Mucosa of stomach (tissue), 1 donor: ENCODE results near the gene RGS12.
A peak's percentile ranks its signal among the peaks of the same experiment; 100 is the strongest.

Experiments used
- H3K27me3 ChIP-seq: one replicate; pipeline ENCODE4 v1.7.0; 2013; ENCODE audit warnings: mild to moderate bottlenecking, low read length; ENCODE audit not compliant: control insufficient read depth, insufficient read depth
- H3K36me3 ChIP-seq: one replicate; pipeline ENCODE4 v1.7.0; 2013; ENCODE audit warnings: low read length; ENCODE audit not compliant: control insufficient read depth, insufficient read depth
- H3K4me1 ChIP-seq: one replicate; pipeline ENCODE4 v1.7.0; 2013; ENCODE audit warnings: mild to moderate bottlenecking, low read length; ENCODE audit not compliant: control insufficient read depth, insufficient read depth
- H3K4me3 ChIP-seq: one replicate; pipeline ENCODE4 v1.7.0; 2013; ENCODE audit warnings: low read length
- H3K9ac ChIP-seq: one replicate; pipeline ENCODE4 v1.7.0; 2013; ENCODE audit warnings: mild to moderate bottlenecking, low read length, moderate library complexity
- H3K9me3 ChIP-seq: one replicate; pipeline ENCODE4 v1.7.0; 2013; ENCODE audit warnings: mild to moderate bottlenecking, low read length, moderate library complexity; ENCODE audit not compliant: control insufficient read depth
- donor health status: Pancreatic carcinoma.

RGS12 gene

DNA sequence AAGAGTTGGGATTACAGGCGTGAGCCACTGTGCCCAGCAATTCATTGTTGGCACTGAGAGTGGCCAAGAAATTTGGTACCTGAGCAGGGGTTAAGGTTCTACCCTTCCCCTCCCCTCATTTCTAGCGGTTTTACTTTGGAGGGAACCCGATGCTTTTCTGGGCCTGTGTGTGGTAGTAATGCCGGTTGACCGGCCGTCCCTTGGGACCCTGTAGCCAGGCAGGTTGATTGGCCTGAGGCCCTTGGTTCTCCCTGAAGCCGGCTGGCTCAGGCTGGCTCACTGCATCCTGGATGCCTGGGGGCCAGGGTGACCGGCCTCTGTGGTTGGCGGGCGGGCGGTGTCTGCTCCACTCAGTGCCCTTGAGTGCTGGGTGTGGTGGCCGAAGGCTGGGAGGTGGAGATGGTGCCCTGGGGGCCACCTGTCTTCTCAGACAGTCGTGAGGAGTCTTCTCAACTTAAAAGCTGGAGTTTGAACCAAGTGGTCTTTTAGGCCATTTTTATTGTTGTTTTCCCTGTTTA is 45.6 kb downstream of the RGS12 start:
- Histone ChIP-seq H3K36me3 (no peaks in the 10 kb centered on the region), H3K9ac (no peak overlapping the region), H3K9me3 (no peaks in the 10 kb centered on the region), H3K4me1 (no peaks in the 10 kb centered on the region), H3K4me3 (no peak overlapping the region), H3K27me3 (no peaks in the 10 kb centered on the region)

DNA sequence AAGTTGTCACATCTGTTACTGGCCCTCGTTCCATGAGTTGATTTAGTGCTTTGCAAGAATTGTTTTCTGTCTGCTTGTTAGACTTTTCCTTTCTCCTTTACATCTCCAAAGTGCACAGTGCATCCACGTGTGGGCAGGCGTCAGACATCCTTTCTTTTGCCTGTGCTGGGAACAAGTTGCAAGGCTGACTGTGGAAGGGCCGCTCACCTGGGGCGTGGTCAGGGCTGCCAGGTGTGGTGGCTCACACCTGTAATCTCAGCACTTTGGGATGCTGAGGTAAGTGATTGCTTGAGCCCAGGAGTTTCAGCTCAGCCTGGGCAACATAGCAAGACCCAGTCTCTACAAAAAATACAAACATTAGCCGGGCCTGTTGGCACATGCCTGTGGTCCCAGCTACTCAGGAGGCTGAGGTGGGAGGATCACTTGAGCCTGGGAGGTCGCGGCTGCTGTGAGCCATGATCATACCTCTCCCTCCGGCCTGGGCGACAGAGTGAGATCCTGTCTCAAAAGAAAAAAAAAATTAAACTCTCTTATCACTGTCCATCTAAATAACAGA is 46.2 kb downstream of the RGS12 start:
- Histone ChIP-seq H3K36me3 (no peaks in the 10 kb centered on the region), H3K9me3 (no peaks in the 10 kb centered on the region), H3K9ac (no peak overlapping the region), H3K27me3 (no peaks in the 10 kb centered on the region), H3K4me1 (no peaks in the 10 kb centered on the region), H3K4me3 (no peak overlapping the region)

GRCh38 chr4:3339577-3339976 is 46.8 kb downstream of the RGS12 start:
- Histone ChIP-seq H3K9me3 (no peaks in the 10 kb centered on the region), H3K36me3 (no peaks in the 10 kb centered on the region), H3K4me3 (no peak overlapping the region), H3K9ac (no peak overlapping the region), H3K27me3 (no peaks in the 10 kb centered on the region), H3K4me1 (no peaks in the 10 kb centered on the region)

DNA sequence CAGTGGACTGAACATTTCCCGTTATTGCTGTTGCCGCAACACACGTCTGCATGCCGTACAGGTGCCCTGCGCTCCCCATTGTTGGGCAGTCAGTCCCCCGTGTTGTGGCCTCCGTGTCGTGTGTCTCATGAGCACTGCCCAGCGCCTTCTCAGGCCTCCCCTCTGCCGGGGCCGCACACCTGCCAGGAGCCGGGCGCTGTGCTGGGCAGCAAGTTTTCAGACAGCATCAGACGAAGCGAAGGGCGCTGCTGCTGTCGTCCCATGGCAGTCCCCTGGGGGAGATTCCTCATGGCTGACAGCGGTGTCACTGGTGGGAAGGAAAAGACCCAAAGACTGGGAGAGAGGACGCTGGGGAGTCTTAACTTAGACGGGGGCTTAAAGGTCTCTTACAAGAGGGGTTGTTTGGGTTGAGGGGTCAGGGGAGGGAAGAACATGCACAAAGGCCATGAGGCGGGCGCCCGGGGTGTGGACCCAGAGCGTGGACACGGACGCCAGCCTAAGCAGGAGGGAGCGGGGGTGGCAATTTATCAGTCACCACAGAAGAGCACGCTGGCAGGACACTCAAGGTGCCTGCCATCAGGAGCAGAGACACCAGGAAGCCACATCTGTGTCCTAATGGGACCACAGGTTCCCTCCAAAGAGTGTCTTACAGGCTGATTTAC is 47.3 kb downstream of the RGS12 start:
- H3K27me3 ChIP-seq, result no peaks in the 10 kb centered on the region

DNA sequence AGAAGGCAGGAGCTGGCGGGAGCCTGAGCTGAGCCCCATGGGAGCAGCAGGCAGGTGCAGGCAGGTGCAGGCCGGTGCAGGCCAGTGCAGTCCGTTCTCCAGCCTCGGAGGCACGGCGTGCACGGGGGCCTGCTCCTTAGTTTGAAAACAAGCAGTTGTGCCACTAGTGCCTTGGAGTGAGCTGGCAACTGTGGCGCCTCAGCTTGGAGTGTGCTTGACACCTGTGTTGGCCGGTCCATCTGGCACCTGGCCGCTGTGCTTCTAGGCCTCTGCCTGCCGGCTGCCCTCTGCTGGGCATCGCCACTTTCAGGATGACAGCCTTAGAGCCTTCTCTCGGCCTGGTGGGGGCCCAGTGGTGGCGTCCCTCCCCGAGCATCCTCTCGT is 47.9 kb downstream of the RGS12 start:
- Histone ChIP-seq H3K4me1 (no peaks in the 10 kb centered on the region), H3K4me3 (no peak overlapping the region), H3K27me3 (no peaks in the 10 kb centered on the region), H3K36me3 (no peaks in the 10 kb centered on the region), H3K9ac (peak overlapping the region; percentile 23), H3K9me3 (no peaks in the 10 kb centered on the region)

More for the DNA sequence above, 47.3 kb downstream of the RGS12 start:
- no peaks in the 10 kb centered on the region for H3K4me1 ChIP-seq
- no peak overlapping the region for H3K4me3 ChIP-seq
- no peaks in the 10 kb centered on the region for H3K36me3 ChIP-seq
- H3K9me3 ChIP-seq, result no peaks in the 10 kb centered on the region
- peak overlapping the region; percentile 23 for H3K9ac ChIP-seq

DNA sequence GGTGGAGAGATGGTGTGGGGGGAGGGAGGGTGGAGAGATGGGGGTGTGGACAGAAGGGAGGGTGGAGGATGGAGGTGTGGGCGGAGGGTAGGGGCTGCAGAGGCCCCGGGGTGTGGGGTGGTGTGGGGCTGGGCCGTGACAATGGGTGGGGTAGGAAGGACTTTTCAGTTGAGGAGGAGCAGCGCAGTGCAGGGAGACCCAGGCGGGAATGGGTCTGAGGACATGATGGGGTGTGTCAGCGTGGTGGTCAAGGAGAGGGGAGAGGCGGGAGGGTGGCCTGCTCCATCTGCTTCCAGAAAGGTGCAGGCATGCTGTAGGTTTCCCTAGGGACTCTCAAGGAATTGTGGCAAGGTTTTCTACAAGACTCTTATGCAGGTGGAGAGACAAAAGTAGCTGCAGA is 48.9 kb downstream of the RGS12 start:
- Histone ChIP-seq H3K9me3 (no peaks in the 10 kb centered on the region), H3K9ac (no peak overlapping the region), H3K27me3 (no peaks in the 10 kb centered on the region), H3K4me3 (no peak overlapping the region), H3K4me1 (no peaks in the 10 kb centered on the region), H3K36me3 (no peaks in the 10 kb centered on the region)

DNA sequence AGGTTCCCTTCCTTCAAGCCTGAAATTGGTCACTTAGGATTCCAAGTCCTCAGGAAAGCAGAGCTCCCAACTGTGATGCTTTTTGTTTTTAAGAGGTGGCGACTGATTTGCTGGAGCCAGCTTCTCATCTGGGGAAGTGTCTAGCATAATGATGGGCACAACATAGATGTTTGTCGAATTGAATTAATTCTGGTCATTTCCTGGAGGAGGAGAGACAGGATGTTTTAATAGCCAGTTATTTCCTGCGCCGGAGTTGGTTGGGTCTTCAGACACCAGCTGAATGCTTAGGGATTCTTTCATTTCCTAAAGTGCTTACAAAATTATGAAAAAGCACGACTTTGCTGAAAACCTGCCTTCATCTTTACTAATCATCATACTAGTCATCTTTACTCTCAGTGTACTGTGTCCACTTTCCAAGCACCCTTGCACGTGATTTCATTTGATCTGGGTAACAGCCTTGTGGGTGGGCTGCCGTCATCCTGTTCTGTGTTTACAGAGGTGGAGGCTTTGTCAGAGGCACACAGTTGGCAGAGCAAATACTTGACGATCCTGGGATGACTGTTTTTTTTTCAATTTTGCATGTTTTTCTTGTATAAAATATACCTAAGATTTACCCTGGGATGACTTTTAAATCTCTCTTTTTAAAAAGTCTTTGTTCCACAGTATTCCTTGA is 49.5 kb downstream of the RGS12 start:
- Histone ChIP-seq H3K27me3 (no peaks in the 10 kb centered on the region), H3K4me1 (no peaks in the 10 kb centered on the region), H3K9ac (no peak overlapping the region), H3K9me3 (no peaks in the 10 kb centered on the region), H3K36me3 (no peaks in the 10 kb centered on the region), H3K4me3 (no peak overlapping the region)
